Gastrocnemius medialis (tissue), 4 donors: ENCODE data around the gene TMEM174. TPM values are rescaled to one million over a fixed set of nuclear protein-coding genes. Genes with fewer than 3 reads are reported as not detected.

ENCODE experiments used
- ATAC-seq, 2 donors: fragments of 150-250 bp; one replicate each; pipeline ENCODE4 v1.9.1; 2016
- DNase-seq, 2 donors: peaks; one replicate each; pipeline ENCODE4 v3.0.0-alpha.2; 2019
- H3K27ac ChIP-seq, 4 donors: fragments of 200-600 bp; sonication (generic); 1 replicate in 1 of 4; 2 replicates in 3 of 4; pipeline ENCODE4 v1.5.1; 2016 to 2018; ENCODE audit warnings: mild to moderate bottlenecking in 2 of 4, moderate library complexity in 1 of 4
- H3K27me3 ChIP-seq, 3 donors: fragments of 200-600 bp; sonication (generic) in 2 of 3; 1 replicate in 1 of 3; 2 replicates in 2 of 3; pipeline versions ENCODE4 v1.5.1 to v1.6.0; 2016 to 2019; ENCODE audit warnings: mild to moderate bottlenecking in 1 of 3, moderate library complexity in 1 of 3
- H3K36me3 ChIP-seq, 2 donors: fragments of 200-600 bp; sonication (generic) in 1 of 2; one replicate each; pipeline ENCODE4 v1.5.1; 2017 to 2018
- H3K4me1 ChIP-seq, 2 donors: fragments of 200-600 bp; sonication (generic) in 1 of 2; one replicate each; pipeline ENCODE4 v1.5.1; 2016 to 2017; ENCODE audit warnings: mild to moderate bottlenecking in 2 of 2
- H3K4me3 ChIP-seq, 4 donors: fragments of 200-600 bp; sonication (generic) in 3 of 4; 1 replicate in 1 of 4; 2 replicates in 3 of 4; pipeline ENCODE4 v1.5.1; 2016 to 2019; ENCODE audit warnings: mild to moderate bottlenecking in 2 of 4
- H3K9me3 ChIP-seq, 3 donors: fragments of 200-600 bp; sonication (generic) in 2 of 3; 1 replicate in 1 of 3; 2 replicates in 2 of 3; pipeline ENCODE4 v1.5.1; 2016 to 2019
- POLR2A ChIP-seq, 2 donors: fragments of 450-650 bp; IDR thresholded peaks; one replicate each; pipeline ENCODE4 v1.6.1; 2017; ENCODE audit warnings: antibody characterized with exemption in 2 of 2, mild to moderate bottlenecking in 2 of 2, moderate library complexity in 2 of 2
- in situ Hi-C, 4 donors: fragments of 200-750 bp; cut with MboI; loops; one replicate each; pipeline versions ENCODE4 v1.15.0 to v1.8.0; 2017; ENCODE audit warnings: low sequenced_read_pairs in 4 of 4
- intact Hi-C: fragments of 100-400 bp; cut with DNase I; formaldehyde crosslinking; loops from one replicate; pipeline ENCODE4 v1.15.1; 2023; ENCODE audit warnings: low total_unique reads
- total RNA-seq, 4 donors: library from RNA; depleted of rRNA; stranded (reverse); fragments of >200 nt; gene quantifications; one replicate each; pipeline versions ENCODE4 v1.1.0 to v1.2.3, GENCODE V29; 2016
- TF ChIP-seq, protein P1 (sequence below), 5 experiments: fragments of 450-650 bp in 3 of 5; fragments of 200-600 bp in 2 of 5; sonication (generic) in 2 of 5; IDR thresholded peaks in 4 of 5; conservative IDR thresholded peaks in 1 of 5; 1 replicate in 4 of 5; 2 replicates in 1 of 5; pipeline ENCODE4 v1.5.1; 2016 to 2019; ENCODE audit warnings: antibody characterized with exemption in 5 of 5, mild to moderate bottlenecking in 3 of 5, moderate library complexity in 3 of 5

TMEM174 gene
- total RNA-seq, 4 donors from 2014 or later = not detected

DNA sequence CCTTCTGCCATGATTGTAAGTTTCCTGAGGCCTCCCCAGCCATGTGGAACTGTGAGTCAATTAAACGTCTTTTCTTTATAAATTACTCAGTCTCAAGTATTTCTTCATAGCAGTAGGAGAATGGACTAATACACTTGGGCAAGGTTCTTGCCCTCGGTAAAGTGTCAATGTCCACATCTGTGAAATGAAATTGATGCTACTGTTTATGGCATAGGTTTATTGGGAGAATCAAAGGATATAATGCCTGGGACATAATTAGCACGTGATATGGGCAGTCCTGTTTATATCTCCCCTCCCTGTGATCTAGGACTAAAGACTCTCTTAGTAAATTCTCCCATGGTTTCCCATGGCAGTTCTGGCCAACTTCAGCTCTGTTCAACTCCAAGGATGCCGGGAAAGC is 19.4 kb downstream of the TMEM174 start:
- in situ Hi-C loops (no loop called here), intact Hi-C loops (no loop called here)
- TF ChIP-seq, protein P1, sequence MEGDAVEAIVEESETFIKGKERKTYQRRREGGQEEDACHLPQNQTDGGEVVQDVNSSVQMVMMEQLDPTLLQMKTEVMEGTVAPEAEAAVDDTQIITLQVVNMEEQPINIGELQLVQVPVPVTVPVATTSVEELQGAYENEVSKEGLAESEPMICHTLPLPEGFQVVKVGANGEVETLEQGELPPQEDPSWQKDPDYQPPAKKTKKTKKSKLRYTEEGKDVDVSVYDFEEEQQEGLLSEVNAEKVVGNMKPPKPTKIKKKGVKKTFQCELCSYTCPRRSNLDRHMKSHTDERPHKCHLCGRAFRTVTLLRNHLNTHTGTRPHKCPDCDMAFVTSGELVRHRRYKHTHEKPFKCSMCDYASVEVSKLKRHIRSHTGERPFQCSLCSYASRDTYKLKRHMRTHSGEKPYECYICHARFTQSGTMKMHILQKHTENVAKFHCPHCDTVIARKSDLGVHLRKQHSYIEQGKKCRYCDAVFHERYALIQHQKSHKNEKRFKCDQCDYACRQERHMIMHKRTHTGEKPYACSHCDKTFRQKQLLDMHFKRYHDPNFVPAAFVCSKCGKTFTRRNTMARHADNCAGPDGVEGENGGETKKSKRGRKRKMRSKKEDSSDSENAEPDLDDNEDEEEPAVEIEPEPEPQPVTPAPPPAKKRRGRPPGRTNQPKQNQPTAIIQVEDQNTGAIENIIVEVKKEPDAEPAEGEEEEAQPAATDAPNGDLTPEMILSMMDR (IDR thresholded peaks at IDR 0.05 in 4 of 5, conservative IDR thresholded peaks at IDR 0.05 in 1 of 5) = no peak
- TF ChIP-seq POLR2A (IDR thresholded peaks at IDR 0.05) = no peak
- Histone ChIP-seq H3K27ac (no peak overlapping the region), H3K27me3 (no peaks in the 10 kb centered on the region), H3K4me3 (no peak overlapping the region), H3K4me1 (peaks cover 0 to 3% of the 10 kb centered on the region in 2 donors), H3K9me3 (no peaks in the 10 kb centered on the region), H3K36me3 (no peaks in the 10 kb centered on the region)
- DNase-seq (no peak), ATAC-seq (no peak)

DNA sequence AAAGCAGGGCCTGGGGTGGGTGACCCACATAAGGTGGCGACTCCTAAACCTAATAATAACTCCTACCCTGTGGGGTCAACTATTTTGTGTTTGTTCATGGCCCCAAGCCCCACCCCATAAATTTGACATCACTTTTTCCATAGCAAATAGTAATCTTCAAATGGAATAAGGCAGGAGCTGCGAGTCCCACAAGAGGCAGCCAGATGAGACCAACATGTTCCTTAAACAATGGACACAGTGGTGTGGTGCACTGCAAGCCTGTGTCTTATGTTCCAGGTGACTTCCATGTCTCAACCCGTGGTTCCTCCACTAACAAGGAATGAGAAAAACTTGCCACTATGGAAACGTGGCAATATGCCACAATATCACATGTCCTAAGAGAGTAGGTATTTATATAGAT is 20.6 kb downstream of the TMEM174 start:
- no peak for TF ChIP-seq POLR2A (IDR thresholded peaks at IDR 0.05)
- TF ChIP-seq, protein P1 (IDR thresholded peaks at IDR 0.05 in 4 of 5, conservative IDR thresholded peaks at IDR 0.05 in 1 of 5) = no peak
- Histone ChIP-seq H3K9me3 (no peaks in the 10 kb centered on the region), H3K27ac (no peak overlapping the region), H3K4me3 (no peak overlapping the region), H3K4me1 (peaks cover 0 to 3% of the 10 kb centered on the region in 2 donors), H3K27me3 (no peaks in the 10 kb centered on the region), H3K36me3 (no peaks in the 10 kb centered on the region)
- ATAC-seq (no peak), DNase-seq (no peak)
- intact Hi-C loops = no loop called here
- in situ Hi-C loops = no loop called here

DNA sequence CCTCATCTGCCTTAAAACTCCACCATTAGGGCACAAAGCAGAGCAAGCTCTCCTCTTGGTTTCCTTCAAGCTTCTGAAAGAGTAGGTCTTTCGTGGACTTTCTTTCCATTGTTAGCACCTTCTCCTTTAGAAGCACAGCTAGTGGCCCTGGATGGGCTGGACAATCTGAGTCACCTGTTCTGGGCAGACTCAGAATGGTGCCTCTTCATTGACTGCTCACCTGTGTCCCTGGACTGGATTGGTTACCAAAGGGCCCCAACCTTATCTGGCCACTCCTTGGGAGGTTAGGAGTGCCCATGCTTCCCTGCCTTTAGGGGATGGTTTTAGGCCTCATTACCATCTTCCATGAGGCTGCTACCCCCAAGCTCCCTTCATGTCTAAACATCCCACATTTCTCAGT is 23.2 kb downstream of the TMEM174 start:
- Histone ChIP-seq H3K4me3 (no peak overlapping the region), H3K36me3 (no peaks in the 10 kb centered on the region), H3K27ac (no peak overlapping the region), H3K4me1 (no peaks in the 10 kb centered on the region), H3K9me3 (no peaks in the 10 kb centered on the region), H3K27me3 (no peaks in the 10 kb centered on the region)
- in situ Hi-C loops (no loop called here), intact Hi-C loops (no loop called here)
- TF ChIP-seq POLR2A (IDR thresholded peaks at IDR 0.05) = no peak
- no peak for ATAC-seq
- DNase-seq = no peak

DNA sequence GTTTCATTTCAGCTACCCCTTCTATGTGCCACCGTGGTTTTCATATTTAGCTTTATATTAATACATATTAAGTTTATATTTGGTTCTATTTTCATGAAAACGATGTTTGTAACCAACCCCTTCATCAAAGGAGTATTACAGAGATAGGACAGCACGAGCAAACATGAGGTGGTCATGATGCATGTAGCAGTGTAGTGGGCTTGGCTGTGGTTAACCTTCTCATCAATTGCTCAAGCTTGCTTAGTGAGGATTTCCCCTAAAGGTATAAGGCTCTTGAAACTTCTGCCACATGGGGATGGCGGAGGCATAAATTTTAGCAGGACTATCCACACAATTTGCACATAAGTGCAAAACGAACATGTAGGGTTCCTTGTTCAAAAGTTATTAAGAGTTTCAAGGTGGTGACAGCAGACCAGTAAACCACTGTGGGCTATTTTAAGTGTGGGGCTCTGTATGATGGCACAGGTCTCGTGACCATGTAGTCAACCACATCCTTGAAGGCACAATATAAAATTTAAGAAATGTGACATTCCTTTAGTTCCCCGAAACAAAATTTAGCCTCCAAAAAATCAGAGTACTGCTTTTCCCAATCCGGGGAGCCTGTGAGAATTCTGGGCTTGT is 24.8 kb downstream of the TMEM174 start:
- no peak for TF ChIP-seq POLR2A (IDR thresholded peaks at IDR 0.05)
- TF ChIP-seq, protein P1 (IDR thresholded peaks at IDR 0.05 in 4 of 5, conservative IDR thresholded peaks at IDR 0.05 in 1 of 5) = no peak
- in situ Hi-C loops = no loop called here
- Histone ChIP-seq H3K4me3 (no peak overlapping the region), H3K36me3 (no peaks in the 10 kb centered on the region), H3K27ac (no peak overlapping the region), H3K27me3 (no peaks in the 10 kb centered on the region), H3K9me3 (no peaks in the 10 kb centered on the region), H3K4me1 (peaks cover 0 to 3% of the 10 kb centered on the region in 2 donors)
- intact Hi-C loops = no loop called here
- no peak for ATAC-seq
- no peak for DNase-seq

DNA sequence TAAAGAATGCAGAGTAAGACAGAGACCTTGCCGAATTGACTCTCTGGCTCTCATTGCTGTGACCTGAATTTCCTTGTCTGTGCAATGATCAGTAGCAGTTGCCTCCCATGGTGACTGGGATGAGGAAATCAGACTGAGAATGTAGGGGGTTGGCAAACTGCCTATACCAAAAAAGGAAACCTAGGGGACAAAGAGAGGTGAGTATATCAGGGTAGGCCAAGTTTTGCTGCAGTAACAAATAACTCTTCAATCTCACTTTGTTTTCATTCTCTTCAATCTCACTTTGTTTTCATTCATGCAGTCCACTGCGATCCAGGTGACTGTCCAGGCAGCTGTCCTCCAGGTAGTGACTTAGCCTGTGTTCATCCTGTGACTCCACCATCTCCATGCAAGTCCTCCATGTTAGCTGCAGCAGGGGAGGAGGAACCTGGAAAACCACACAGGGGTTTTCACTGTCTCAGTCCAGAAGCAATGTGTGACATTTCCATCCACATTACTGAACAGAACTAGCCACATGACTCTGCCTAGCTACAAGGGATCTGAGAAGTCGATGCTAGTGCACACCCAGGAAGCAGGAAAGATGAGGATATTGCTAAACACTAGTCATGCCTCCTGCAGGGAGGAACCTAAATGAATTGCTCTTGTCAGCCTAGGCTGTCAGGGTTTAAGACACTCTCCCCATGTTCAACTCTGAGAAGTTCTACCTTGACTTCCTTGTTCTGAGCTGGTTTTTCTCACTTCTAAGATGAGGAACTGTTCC is 26.0 kb downstream of the TMEM174 start:
- no peaks in the 10 kb centered on the region for H3K27me3 ChIP-seq
- no peak for DNase-seq
- peaks cover 0 to 3% of the 10 kb centered on the region in 2 donors for H3K4me1 ChIP-seq
- in situ Hi-C loops (no loop called here), intact Hi-C loops (no loop called here)
- ATAC-seq = no peak
- no peak overlapping the region for H3K27ac ChIP-seq
- no peak for TF ChIP-seq POLR2A (IDR thresholded peaks at IDR 0.05)
- TF ChIP-seq, protein P1 (IDR thresholded peaks at IDR 0.05 in 4 of 5, conservative IDR thresholded peaks at IDR 0.05 in 1 of 5) = no peak
- H3K36me3 ChIP-seq = no peaks in the 10 kb centered on the region
- H3K9me3 ChIP-seq = no peaks in the 10 kb centered on the region
- no peak overlapping the region for H3K4me3 ChIP-seq
